KMS-11 (cell line): ENCODE results near the gene DPEP2NB.

Experiments used
- H2AFZ ChIP-seq: fragments of 200-600 bp; sonication (generic); 2 replicates; pipeline ENCODE4 v1.6.1; 2016; ENCODE audit warnings: antibody characterized with exemption, mixed run types, low read depth
- H3K27ac ChIP-seq: fragments of 200-600 bp; sonication (generic); 2 replicates; pipeline ENCODE4 v1.6.1; 2016; ENCODE audit warnings: mild to moderate bottlenecking, mixed run types
- H3K27me3 ChIP-seq: fragments of 200-600 bp; sonication (generic); 2 replicates; pipeline ENCODE4 v1.6.1; 2017; ENCODE audit warnings: mild to moderate bottlenecking, low read depth, mixed run types, moderate library complexity; ENCODE audit not compliant: insufficient read depth
- H3K36me3 ChIP-seq: fragments of 200-600 bp; sonication (generic); 2 replicates; pipeline ENCODE4 v1.6.1; 2017; ENCODE audit warnings: mild to moderate bottlenecking, mixed run types; ENCODE audit not compliant: insufficient read depth
- H3K4me1 ChIP-seq: fragments of 200-600 bp; sonication (generic); 2 replicates; pipeline ENCODE4 v1.6.1; 2016; ENCODE audit warnings: mild to moderate bottlenecking, low read depth, mixed run types; ENCODE audit not compliant: poor library complexity, severe bottlenecking
- H3K4me2 ChIP-seq: fragments of 200-600 bp; sonication (generic); 2 replicates; pipeline ENCODE4 v1.7.0; 2016; ENCODE audit warnings: mild to moderate bottlenecking, mixed run types
- H3K4me3 ChIP-seq: fragments of 200-600 bp; sonication (generic); IDR thresholded peaks from 2 replicates; pipeline ENCODE4 v1.6.1; 2017; ENCODE audit warnings: low read depth, low read length, mixed read lengths; ENCODE audit not compliant: insufficient read depth
- H3K79me2 ChIP-seq: fragments of 200-600 bp; sonication (generic); 2 replicates; pipeline ENCODE4 v1.6.1; 2016; ENCODE audit warnings: low read depth, mixed run types; ENCODE audit not compliant: insufficient read depth
- H3K9ac ChIP-seq: fragments of 200-600 bp; sonication (generic); 2 replicates; pipeline ENCODE4 v1.6.1; 2016; ENCODE audit warnings: mild to moderate bottlenecking, mixed run types
- H4K20me1 ChIP-seq: fragments of 200-600 bp; sonication (generic); 2 replicates; pipeline ENCODE4 v1.6.1; 2016; ENCODE audit warnings: mild to moderate bottlenecking, mixed run types; ENCODE audit not compliant: insufficient read depth
- CTCF ChIP-seq: fragments of 200-600 bp; sonication (generic); conservative IDR thresholded peaks from 2 replicates; pipeline ENCODE4 v1.6.1; 2017; ENCODE audit warnings: low read depth, mild to moderate bottlenecking, antibody characterized with exemption, low read length, moderate library complexity, mixed read lengths

DPEP2NB gene

DNA sequence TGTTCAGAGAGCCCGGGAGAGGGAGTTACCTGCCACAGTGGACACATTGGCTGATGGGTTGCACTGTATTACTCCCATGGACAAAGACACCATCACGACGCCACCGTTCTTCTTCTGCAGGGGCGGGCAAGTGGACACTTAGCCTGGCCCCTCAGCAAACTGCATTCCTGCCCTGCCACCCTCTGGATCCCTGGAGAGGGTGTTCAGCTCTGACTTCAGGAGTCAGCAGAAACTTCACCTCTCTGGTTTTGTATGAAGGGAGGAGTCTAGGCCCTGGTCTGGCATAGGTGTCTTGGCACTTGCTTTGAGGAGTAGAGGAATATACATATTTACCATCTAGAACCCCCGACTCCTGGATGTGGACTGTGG lies 25.7 kb downstream of the DPEP2NB start:
- Histone ChIP-seq H3K36me3 (no peaks in the 10 kb centered on the region), H2AFZ (no peak overlapping the region), H3K79me2 (no peaks in the 10 kb centered on the region), H3K27ac (no peak overlapping the region), H3K9ac (no peak overlapping the region), H3K27me3 (no peaks in the 10 kb centered on the region), H4K20me1 (no peaks in the 10 kb centered on the region), H3K4me2 (no peak overlapping the region), H3K4me3 (no peak overlapping the region), H3K4me1 (peaks cover 23% of the 10 kb centered on the region)
- no peak for TF ChIP-seq CTCF

DNA sequence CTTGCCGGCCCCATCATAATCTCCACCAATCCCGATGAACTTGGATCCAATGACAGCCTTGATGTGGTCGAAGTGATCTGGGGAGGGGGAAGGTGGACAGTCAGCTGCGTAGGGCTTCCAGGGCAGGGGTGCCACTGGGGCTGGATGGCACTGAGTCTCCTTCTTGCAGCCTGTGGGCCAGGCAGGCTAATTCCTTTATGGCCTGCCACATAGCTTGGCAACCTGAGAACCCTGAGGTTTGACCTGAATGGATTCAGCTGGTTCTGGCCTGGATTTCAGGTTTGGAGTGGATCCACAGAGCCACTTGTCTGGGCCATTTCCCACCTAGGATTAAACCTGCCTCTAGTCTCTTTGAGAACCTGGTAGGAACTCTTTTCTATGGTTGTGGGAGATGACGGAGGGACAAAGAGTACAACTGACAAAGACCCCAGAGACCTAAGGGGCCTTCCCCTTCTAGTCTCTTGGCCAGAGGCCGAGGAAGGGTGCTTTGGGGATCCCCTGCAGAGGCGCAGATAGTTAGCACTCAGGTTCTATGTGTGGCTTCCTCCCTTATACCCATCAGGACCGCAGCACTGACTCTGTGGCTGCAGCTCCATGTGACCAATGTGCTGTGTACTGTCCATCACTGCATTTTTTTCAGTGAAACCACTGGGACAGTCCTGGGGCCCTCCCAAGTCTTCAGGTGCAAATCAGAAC lies 26.2 kb downstream of the DPEP2NB start:
- Histone ChIP-seq H4K20me1 (no peaks in the 10 kb centered on the region), H3K27me3 (no peaks in the 10 kb centered on the region), H3K4me1 (peaks cover 28% of the 10 kb centered on the region), H3K4me3 (no peak overlapping the region), H2AFZ (no peak overlapping the region), H3K27ac (no peak overlapping the region), H3K9ac (no peak overlapping the region), H3K36me3 (no peaks in the 10 kb centered on the region), H3K4me2 (no peak overlapping the region), H3K79me2 (no peaks in the 10 kb centered on the region)
- TF ChIP-seq CTCF, result no peak

DNA sequence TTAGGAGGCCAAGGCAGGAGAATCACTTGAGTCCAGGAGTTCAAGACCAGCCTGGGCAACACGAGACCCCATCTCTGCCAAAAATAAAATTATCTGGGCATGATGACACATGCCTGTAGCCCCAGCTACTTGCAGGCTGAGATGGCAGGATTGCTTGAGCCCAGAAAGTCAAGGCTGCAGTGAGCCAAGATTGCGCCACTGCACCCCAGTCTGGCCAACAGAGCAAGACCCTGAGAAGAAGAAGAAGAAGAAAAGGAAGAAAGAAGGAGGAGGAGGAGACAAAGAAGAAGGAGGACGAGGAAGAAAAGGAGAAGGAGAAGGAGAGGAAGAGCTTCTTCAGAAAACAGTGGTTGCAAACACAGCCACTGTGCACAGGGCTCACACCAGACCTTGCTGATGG lies 27.0 kb downstream of the DPEP2NB start:
- H3K9ac ChIP-seq, result no peak overlapping the region
- no peaks in the 10 kb centered on the region for H3K36me3 ChIP-seq
- H3K4me1 ChIP-seq, result peaks cover 25% of the 10 kb centered on the region
- no peaks in the 10 kb centered on the region for H3K27me3 ChIP-seq
- H3K79me2 ChIP-seq, result no peaks in the 10 kb centered on the region
- no peak overlapping the region for H3K4me2 ChIP-seq
- no peaks in the 10 kb centered on the region for H4K20me1 ChIP-seq
- no peak overlapping the region for H2AFZ ChIP-seq
- H3K4me3 ChIP-seq, result no peak overlapping the region
- TF ChIP-seq CTCF, result no peak
- H3K27ac ChIP-seq, result no peak overlapping the region

- no peak for TF ChIP-seq CTCF
- no peak overlapping the region for H3K4me2 ChIP-seq
- no peaks in the 10 kb centered on the region for H3K36me3 ChIP-seq
- H2AFZ ChIP-seq, result no peak overlapping the region
- no peak overlapping the region for H3K27ac ChIP-seq
- no peaks in the 10 kb centered on the region for H3K27me3 ChIP-seq
- H3K4me3 ChIP-seq, result no peak overlapping the region
- no peaks in the 10 kb centered on the region for H3K79me2 ChIP-seq
- peaks cover 17% of the 10 kb centered on the region for H3K4me1 ChIP-seq
- no peak overlapping the region for H3K9ac ChIP-seq
- H4K20me1 ChIP-seq, result no peaks in the 10 kb centered on the region
Measured at GRCh38 chr16:67987460-67988160, 28.1 kb downstream of the DPEP2NB start.
